ENCODE data around the gene ALPK3. TPM values are rescaled to one million over a fixed set of nuclear protein-coding genes. Genes with fewer than 3 reads are reported as not detected.

The ALPK3 gene
- total and polyA plus RNA-seq, 2 donors (not counting 3 experiments of a cell fraction or from before 2014, with no cell fraction given), result 18.4 to 36.2 TPM

DNA sequence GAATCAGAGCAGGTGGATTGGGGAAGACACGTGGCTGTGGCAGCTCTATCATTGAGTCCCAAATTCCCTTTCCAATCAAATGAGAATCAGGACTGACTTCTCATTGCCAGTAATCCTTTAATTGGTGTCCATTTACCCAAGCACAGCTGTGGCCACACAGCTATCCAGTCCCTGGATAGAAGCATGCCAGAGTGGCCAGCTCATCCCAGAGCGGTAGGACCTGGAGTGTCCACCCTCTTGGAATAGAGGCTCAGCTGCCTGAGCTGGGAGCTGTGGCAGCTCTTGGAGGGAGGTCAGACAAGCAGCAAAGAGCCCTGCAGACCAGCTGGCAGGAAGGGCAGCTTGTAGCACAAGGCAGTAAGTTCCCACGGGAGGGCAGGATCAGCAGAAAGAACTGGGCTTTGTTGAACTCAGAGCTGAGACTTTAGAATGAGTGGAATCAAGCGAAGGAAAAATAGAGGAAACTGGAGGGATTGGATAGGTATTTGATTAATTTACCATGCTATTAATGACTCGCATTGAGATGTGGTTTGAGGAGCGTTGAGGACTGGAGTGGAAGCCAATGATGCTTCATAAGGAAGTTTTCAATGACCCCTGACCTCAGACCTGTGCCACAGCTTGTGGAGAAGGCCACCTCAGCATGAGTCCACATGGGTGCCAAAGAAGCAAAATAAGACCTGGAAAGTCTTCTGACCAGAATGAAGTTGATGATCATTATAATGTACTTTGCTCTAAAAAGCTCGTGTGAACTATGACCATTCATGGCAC lies 6.9 kb upstream of the ALPK3 start:
- no peak overlapping the region for H3K27ac ChIP-seq (ENCODE audit: insufficient read depth, low read depth, low read length)
- H3K9me3 ChIP-seq (replicated peaks; ENCODE audit: control insufficient read depth, insufficient read depth, low read length), result no peaks in the 10 kb centered on the region
- H3K4me1 ChIP-seq (ENCODE audit: control insufficient read depth, extremely low read depth, insufficient read depth, low read length), result no peaks in the 10 kb centered on the region
- dilution Hi-C loops (cut with MboI; ENCODE audit: extremely low pct_ligation_motif_present, low sequenced_read_pairs) (no loop called here), intact Hi-C loops (cut with micrococcal nuclease) (no loop called here)
- H2AFZ ChIP-seq (ENCODE audit: low read depth, low read length), result no peak overlapping the region
- H3K9ac ChIP-seq (replicated peaks; ENCODE audit: extremely low read depth, insufficient read depth, low read length), result no peak overlapping the region
- H3K4me3 ChIP-seq (replicated peaks in 1 of 3; ENCODE audit: insufficient read depth in 1 of 3, low read depth in 1 of 3, low read length in 3 of 3), result no peak overlapping the region
- ChIA-PET POLR2A (no interaction called here), CTCF (interaction anchor here (0.8 to 1.8 kb wide), 2 partner anchors 9 to 12 kb away, joined by 3 to 10 read pairs; no protein-coding TSS in a partner anchor)
- no peak for TF ChIP-seq JUN (IDR thresholded peaks at IDR 0.05; ENCODE audit: borderline replicate concordance, insufficient read depth, insufficient read length, low read depth)
- TF ChIP-seq FOS (IDR thresholded peaks at IDR 0.05; ENCODE audit: borderline replicate concordance, insufficient read depth, low read length), result no peak
- TF ChIP-seq POLR2AphosphoS5 (IDR thresholded peaks at IDR 0.05; ENCODE audit: insufficient read depth, low read depth, low read length), result no peak
- TF ChIP-seq, protein P1, sequence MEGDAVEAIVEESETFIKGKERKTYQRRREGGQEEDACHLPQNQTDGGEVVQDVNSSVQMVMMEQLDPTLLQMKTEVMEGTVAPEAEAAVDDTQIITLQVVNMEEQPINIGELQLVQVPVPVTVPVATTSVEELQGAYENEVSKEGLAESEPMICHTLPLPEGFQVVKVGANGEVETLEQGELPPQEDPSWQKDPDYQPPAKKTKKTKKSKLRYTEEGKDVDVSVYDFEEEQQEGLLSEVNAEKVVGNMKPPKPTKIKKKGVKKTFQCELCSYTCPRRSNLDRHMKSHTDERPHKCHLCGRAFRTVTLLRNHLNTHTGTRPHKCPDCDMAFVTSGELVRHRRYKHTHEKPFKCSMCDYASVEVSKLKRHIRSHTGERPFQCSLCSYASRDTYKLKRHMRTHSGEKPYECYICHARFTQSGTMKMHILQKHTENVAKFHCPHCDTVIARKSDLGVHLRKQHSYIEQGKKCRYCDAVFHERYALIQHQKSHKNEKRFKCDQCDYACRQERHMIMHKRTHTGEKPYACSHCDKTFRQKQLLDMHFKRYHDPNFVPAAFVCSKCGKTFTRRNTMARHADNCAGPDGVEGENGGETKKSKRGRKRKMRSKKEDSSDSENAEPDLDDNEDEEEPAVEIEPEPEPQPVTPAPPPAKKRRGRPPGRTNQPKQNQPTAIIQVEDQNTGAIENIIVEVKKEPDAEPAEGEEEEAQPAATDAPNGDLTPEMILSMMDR (IDR thresholded peaks at IDR 0.05; ENCODE audit: extremely low read depth in 1 of 2, insufficient read depth in 1 of 2, low read depth in 1 of 2, low read length in 2 of 2), result no peak
- no peak for TF ChIP-seq MAX (IDR thresholded peaks at IDR 0.05; ENCODE audit: insufficient read depth, insufficient read length)
- TF ChIP-seq POLR2A (IDR thresholded peaks at IDR 0.05; ENCODE audit: low read depth, low read length), result no peak
- no peak for TF ChIP-seq GATA2 (IDR thresholded peaks at IDR 0.05; ENCODE audit: insufficient read depth, insufficient read length, low read depth, low read length)
- TF ChIP-seq MYC (IDR thresholded peaks at IDR 0.05; ENCODE audit: low read depth, low read length), result no peak
- TF ChIP-seq EZH2 (IDR thresholded peaks at IDR 0.05; ENCODE audit: borderline replicate concordance, low read depth, low read length, severe bottlenecking), result no peak
- H3K4me2 ChIP-seq (ENCODE audit: insufficient read depth, low read length), result no peak overlapping the region
- H3K79me2 ChIP-seq (ENCODE audit: control insufficient read depth, insufficient read depth, low read length), result no peaks in the 10 kb centered on the region
- H3K27me3 ChIP-seq (ENCODE audit: control insufficient read depth in 2 of 2, insufficient read depth in 2 of 2, low read length in 2 of 2), result no peaks in the 10 kb centered on the region
- no peak for FAIRE-seq
- DNase-seq (ENCODE audit: low read depth, low spot score), result no peak
- no peaks in the 10 kb centered on the region for H4K20me1 ChIP-seq (replicated peaks; ENCODE audit: control insufficient read depth, extremely low read depth, insufficient read depth, low read length)
- H3K36me3 ChIP-seq (ENCODE audit: control insufficient read depth in 2 of 2, extremely low read depth in 1 of 2, insufficient read depth in 2 of 2, low read length in 2 of 2), result no peaks in the 10 kb centered on the region
- no TSS peak for BruUV-seq (replicated peaks)
- H3K9me1 ChIP-seq (replicated peaks; ENCODE audit: control insufficient read depth, extremely low read depth, insufficient read depth, low read length), result no peaks in the 10 kb centered on the region

Data from endothelial cell of umbilical vein (primary cell).